Endothelial cell of umbilical vein (primary cell): ENCODE results near the gene OR5K2. TPM values are rescaled to one million over a fixed set of nuclear protein-coding genes. Genes with fewer than 3 reads are reported as not detected.

Source experiments
- Bru-seq: library from RNA; stranded (reverse); fragments of 400-500 nt; gene quantifications from one replicate; lab custom pipeline; 2021; lab: Mats Ljungman, UMichigan
- BruChase-seq, 2 experiments: library from RNA; stranded (reverse); fragments of 400-500 nt; gene quantifications; one replicate each; lab custom pipeline; 2021; lab: Mats Ljungman, UMichigan
- BruUV-seq: library from RNA; stranded (reverse); fragments of 400-500 nt; replicated peaks from 2 replicates; lab custom pipeline; 2021; lab: Mats Ljungman, UMichigan
- CTCF ChIA-PET: fragments of 300-600, 350-600 bp; sonication (Branson Sonifier 250); formaldehyde crosslinking; loops from one replicate; lab custom pipeline; 2021; ENCODE audit warnings: antibody characterized with exemption, inconsistent platforms; lab: Charles Lee
- POLR2A ChIA-PET: fragments of 300-600, 350-600 bp; sonication (Branson Sonifier 250); formaldehyde crosslinking; loops from one replicate; lab custom pipeline; 2021; ENCODE audit warnings: antibody characterized with exemption, inconsistent platforms; lab: Charles Lee
- DNase-seq: peaks from one replicate; pipeline ENCODE4 v3.0.0-alpha.2; 2011; ENCODE audit warnings: low read depth, low spot score
- FAIRE-seq: peaks from 2 replicates; lab custom pipeline; 2011; peaks lifted over from hg19 to GRCh38; lab: Jason Lieb, UNC
- H2AFZ ChIP-seq: 2 replicates; pipeline ENCODE4 v1.6.0; 2012; ENCODE audit warnings: low read depth, low read length, control low read depth, inconsistent platforms
- H3K27ac ChIP-seq: 2 replicates; pipeline ENCODE4 v1.5.1; 2011; ENCODE audit warnings: low read depth, mild to moderate bottlenecking, control low read depth, low read length, moderate library complexity; ENCODE audit not compliant: insufficient read depth
- H3K27me3 ChIP-seq, 2 experiments: 2 replicates each; pipeline versions ENCODE4 v1.6.0 to v1.6.1; 2011; ENCODE audit warnings: low read length in 2 of 2, mixed read lengths in 1 of 2; ENCODE audit not compliant: control insufficient read depth in 2 of 2, insufficient read depth in 2 of 2
- H3K36me3 ChIP-seq, 2 experiments: 2 replicates in 1 of 2; 3 replicates in 1 of 2; pipeline ENCODE4 v1.5.1; 2011; ENCODE audit warnings: low read length in 2 of 2, mild to moderate bottlenecking in 1 of 2, moderate library complexity in 1 of 2; ENCODE audit not compliant: control insufficient read depth in 2 of 2, insufficient read depth in 2 of 2; ENCODE audit errors: extremely low read depth in 1 of 2
- H3K4me1 ChIP-seq: 3 replicates; pipeline ENCODE4 v1.5.1; 2011; ENCODE audit warnings: mild to moderate bottlenecking, low read length; ENCODE audit not compliant: control insufficient read depth, insufficient read depth; ENCODE audit errors: extremely low read depth
- H3K4me2 ChIP-seq: 2 replicates; pipeline ENCODE4 v1.6.1; 2011; ENCODE audit warnings: low read length, control low read depth, mixed read lengths; ENCODE audit not compliant: insufficient read depth
- H3K4me3 ChIP-seq, 3 experiments: fragments of 200-600 bp in 1 of 3; sonication (generic), shearing (Covaris generic) in 1 of 3; replicated peaks in 1 of 3; 2 replicates each; pipeline ENCODE4 v1.5.1; 2011 to 2016; ENCODE audit warnings: control low read depth in 3 of 3, low read length in 3 of 3, mild to moderate bottlenecking in 2 of 3, inconsistent platforms in 1 of 3, low read depth in 1 of 3, moderate library complexity in 1 of 3; ENCODE audit not compliant: insufficient read depth in 1 of 3
- H3K79me2 ChIP-seq: 2 replicates; pipeline ENCODE4 v1.6.0; 2012; ENCODE audit warnings: low read length, inconsistent platforms; ENCODE audit not compliant: control insufficient read depth, insufficient read depth
- H3K9ac ChIP-seq: replicated peaks from 2 replicates; pipeline ENCODE3; 2011; ENCODE audit warnings: low read length, control low read depth; ENCODE audit not compliant: insufficient read depth; ENCODE audit errors: extremely low read depth
- H3K9me1 ChIP-seq: replicated peaks from 3 replicates; pipeline ENCODE4 v1.6.0; 2011; ENCODE audit warnings: mild to moderate bottlenecking, low read length; ENCODE audit not compliant: control insufficient read depth, insufficient read depth; ENCODE audit errors: extremely low read depth
- H3K9me3 ChIP-seq: replicated peaks from 2 replicates; pipeline ENCODE4 v1.5.1; 2012; ENCODE audit warnings: low read length, inconsistent platforms; ENCODE audit not compliant: control insufficient read depth, insufficient read depth
- H4K20me1 ChIP-seq: replicated peaks from 2 replicates; pipeline ENCODE3; 2011; ENCODE audit warnings: mild to moderate bottlenecking, low read length; ENCODE audit not compliant: control insufficient read depth, insufficient read depth; ENCODE audit errors: extremely low read depth
- CTCF ChIP-seq, 2 donors: IDR thresholded peaks; 1 replicate in 1 of 2; 2 replicates in 1 of 2; pipeline ENCODE4 v1.5.1; 2011; ENCODE audit warnings: low read length in 2 of 2, mild to moderate bottlenecking in 2 of 2, moderate library complexity in 2 of 2, control low read depth in 1 of 2, inconsistent platforms in 1 of 2, low read depth in 1 of 2; ENCODE audit not compliant: insufficient read depth in 1 of 2; ENCODE audit errors: extremely low read depth in 1 of 2
- EZH2 ChIP-seq: IDR thresholded peaks from 2 replicates; pipeline ENCODE4 v1.6.1; 2012; ENCODE audit warnings: borderline replicate concordance, low read depth, mild to moderate bottlenecking, moderate library complexity, low read length, inconsistent platforms; ENCODE audit not compliant: severe bottlenecking
- FOS ChIP-seq: IDR thresholded peaks from 2 replicates; pipeline ENCODE4 v1.6.1; 2011; ENCODE audit warnings: mild to moderate bottlenecking, low read length, moderate library complexity, borderline replicate concordance; ENCODE audit not compliant: insufficient read depth
- GATA2 ChIP-seq: IDR thresholded peaks from 2 replicates; pipeline ENCODE4 v1.7.0; 2011; ENCODE audit warnings: low read depth, mild to moderate bottlenecking, moderate library complexity, mixed read lengths, low read length; ENCODE audit not compliant: insufficient read length, insufficient read depth
- JUN ChIP-seq: IDR thresholded peaks from 2 replicates; pipeline ENCODE4 v1.6.1; 2011; ENCODE audit warnings: borderline replicate concordance, low read depth; ENCODE audit not compliant: insufficient read length, insufficient read depth
- MAX ChIP-seq: IDR thresholded peaks from 2 replicates; pipeline ENCODE4 v1.6.1; 2011; ENCODE audit not compliant: insufficient read depth, insufficient read length
- MYC ChIP-seq: IDR thresholded peaks from one replicate; pipeline ENCODE4 v1.6.1; 2011; ENCODE audit warnings: mild to moderate bottlenecking, low read depth, low read length
- POLR2A ChIP-seq: IDR thresholded peaks from 2 replicates; pipeline ENCODE4 v1.6.1; 2012; ENCODE audit warnings: low read depth, mild to moderate bottlenecking, control low read depth, low read length
- POLR2AphosphoS5 ChIP-seq: IDR thresholded peaks from 2 replicates; pipeline ENCODE4 v1.6.1; 2012; ENCODE audit warnings: low read depth, mild to moderate bottlenecking, control low read depth, low read length, moderate library complexity; ENCODE audit not compliant: insufficient read depth
- dilution Hi-C: fragments of 300-500 bp; cut with MboI; formaldehyde crosslinking; loops from one replicate; pipeline ENCODE4 v1.15.0; 2019; ENCODE audit warnings: low sequenced_read_pairs; ENCODE audit not compliant: extremely low pct_ligation_motif_present
- intact Hi-C: fragments of 100-400 bp; cut with micrococcal nuclease; formaldehyde crosslinking; loops from one replicate; pipeline ENCODE4 v1.10.0; 2022
- long read RNA-seq: library from polyadenylated mRNA; stranded (forward); transcript quantifications from one replicate; pipeline ENCODE4 v2.0.0, GENCODE V29; 2021
- polyA minus RNA-seq, 3 experiments: library from RNA; depleted of rRNA, polyadenylated mRNA; stranded (reverse); fragments of >200 nt; gene quantifications; 1 replicate in 1 of 3; 2 replicates in 2 of 3; pipeline ENCODE4 v1.2.3, GENCODE V29; 2011
- polyA plus RNA-seq, 4 experiments: library from polyadenylated mRNA; depleted of rRNA in 3 of 4; stranded (reverse) in 3 of 4; unstranded in 1 of 4; fragments of >200 nt; gene quantifications; 2 replicates each; pipeline versions ENCODE4 v1.2.1 to v1.2.3, GENCODE V29; 2011 to 2012; ENCODE audit warnings: missing spikeins in 1 of 4
- total RNA-seq: library from RNA; stranded (reverse); gene quantifications from 2 replicates; pipeline ENCODE4 v1.2.3, GENCODE V29; 2021

OR5K2 gene
- not detected in 2 replicates for total RNA-seq
- not detected in 2 replicates for polyA plus RNA-seq
- polyA plus RNA-seq (2011; cell fraction: cytosol; rRNA removed): not detected in 2 replicates
- polyA plus RNA-seq (2011; cell fraction: nucleus; rRNA removed): not detected in 2 replicates
- polyA plus RNA-seq (2012): not detected in 2 replicates
- not detected in 2 replicates for polyA minus RNA-seq
- polyA minus RNA-seq (2011; cell fraction: cytosol; rRNA and poly(A)+ RNA removed): not detected
- polyA minus RNA-seq (2011; cell fraction: nucleus; rRNA and poly(A)+ RNA removed): not detected in 2 replicates
- not detected for Bru-seq, nascent RNA
- not detected for BruChase-seq, experiment 1, labeled RNA remaining after a 6-hour chase
- not detected for BruChase-seq, experiment 2, labeled RNA remaining after a 2-hour chase
- long read RNA-seq: 0 reads

DNA sequence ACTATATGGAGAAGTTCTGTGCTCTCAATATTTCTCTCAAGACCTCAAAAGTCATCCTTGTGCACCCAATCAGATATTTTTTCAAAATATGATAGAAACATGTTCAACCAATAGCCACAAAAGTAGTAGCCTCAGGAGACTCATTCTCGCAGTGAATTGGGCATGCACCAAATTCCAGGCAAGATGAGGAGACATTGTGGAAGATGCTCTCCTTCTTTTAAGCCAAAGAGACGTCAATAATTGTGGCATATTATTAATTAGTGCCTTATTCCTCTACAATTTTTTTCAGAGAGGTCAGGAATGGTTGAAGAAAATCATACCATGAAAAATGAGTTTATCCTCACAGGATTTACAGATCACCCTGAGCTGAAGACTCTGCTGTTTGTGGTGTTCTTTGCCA lies at the start of gene OR5K2:
OR5K2 (plus strand) TSS at position 301 of the 400 bp plus-strand sequence; CDS start at position 301, 0 bp downstream.
- Histone ChIP-seq H3K79me2 (no peaks in the 10 kb centered on the region), H3K9me1 (no peaks in the 10 kb centered on the region), H3K4me2 (no peak within 1 kb of the TSS), H3K4me3 (no peak within 1 kb of the TSS), H3K27me3 (peaks cover 4 to 19% of the 10 kb centered on the region in 2 experiments), H3K9me3 (no peaks in the 10 kb centered on the region), H4K20me1 (no peaks in the 10 kb centered on the region), H2AFZ (no peak within 1 kb of the TSS), H3K4me1 (no peaks in the 10 kb centered on the region), H3K9ac (no peak within 1 kb of the TSS), H3K27ac (no peak within 1 kb of the TSS), H3K36me3 (no peaks in the 10 kb centered on the region)
- intact Hi-C loops: no loop called here
- ChIA-PET CTCF (no interaction called here), POLR2A (no interaction called here)
- BruUV-seq: no TSS peak
- dilution Hi-C loops: no loop called here
- TF ChIP-seq JUN (no peak), MYC (no peak), CTCF (IDR thresholded peaks at IDR 0.05; ENCODE audit: extremely low read depth in 1 of 2, insufficient read depth in 1 of 2, low read depth in 1 of 2, low read length in 2 of 2) (no peak), MAX (no peak), POLR2A (no peak), EZH2 (no peak), GATA2 (no peak), FOS (no peak), POLR2AphosphoS5 (no peak)
- FAIRE-seq (no peak), DNase-seq (no peak)
